ENCODE results near the gene TMPRSS13.
A peak's percentile ranks its signal among the peaks of the same experiment; 100 is the strongest.
"Not testable (repeated sequence)": the region's sequence is repeated elsewhere in the genome, so short reads cannot be mapped to it uniquely, and the experiment has no call there.

Gene TMPRSS13

GRCh38 chr11:117929142-117929915 is at the start of gene TMPRSS13:
Gene TMPRSS13 (minus strand): TSS chr11:117929402. CDS start chr11:117929307, 95 bp downstream.
- DNase-seq = no peak

GRCh38 chr11:117978991-117979390 is 49.8 kb upstream of the TMPRSS13 start:
- DNase-seq = no peak

GRCh38 chr11:117978291-117978910 is 49.2 kb upstream of the TMPRSS13 start:
- not testable (repeated sequence) for DNase-seq

GRCh38 chr11:117977612-117978264 is 48.5 kb upstream of the TMPRSS13 start:
- not testable (repeated sequence) for DNase-seq

GRCh38 chr11:117977029-117977428 is 47.8 kb upstream of the TMPRSS13 start:
- no peak for DNase-seq

GRCh38 chr11:117976445-117976844 is 47.2 kb upstream of the TMPRSS13 start:
- DNase-seq = no peak

- DNase-seq = no peak
Measured at GRCh38 chr11:117973503-117973860, 44.3 kb upstream of the TMPRSS13 start.

GRCh38 chr11:117972629-117973502 is 43.7 kb upstream of the TMPRSS13 start:
- DNase-seq = peak; percentile 67 to 84

GRCh38 chr11:117972044-117972443 is 42.8 kb upstream of the TMPRSS13 start:
- no peak for DNase-seq

- DNase-seq = no peak
Measured at GRCh38 chr11:117970400-117971024, 41.3 kb upstream of the TMPRSS13 start.

GRCh38 chr11:117969160-117969991 is 40.2 kb upstream of the TMPRSS13 start:
- DNase-seq = no peak

- DNase-seq = no peak
Measured at GRCh38 chr11:117966908-117967307, 37.7 kb upstream of the TMPRSS13 start.

GRCh38 chr11:117962826-117963225 is 33.6 kb upstream of the TMPRSS13 start:
- no peak for DNase-seq

GRCh38 chr11:117961896-117962295 is 32.7 kb upstream of the TMPRSS13 start:
- no peak for DNase-seq

GRCh38 chr11:117960406-117960805 is 31.2 kb upstream of the TMPRSS13 start:
- DNase-seq = no peak

- DNase-seq = no peak
Measured at GRCh38 chr11:117959438-117960149, 30.4 kb upstream of the TMPRSS13 start.

GRCh38 chr11:117958949-117959348 is 29.7 kb upstream of the TMPRSS13 start:
- DNase-seq = no peak

GRCh38 chr11:117953024-117953671 is 23.9 kb upstream of the TMPRSS13 start:
- no peak for DNase-seq

GRCh38 chr11:117950993-117951961 is 22.1 kb upstream of the TMPRSS13 start:
- no peak for DNase-seq

Data from NCI-H446 (cell line).